GM18873 (cell line): ENCODE measurements around the gene NDUFA7.
"Not testable (repeated sequence)": the region's sequence is repeated elsewhere in the genome, so short reads cannot be mapped to it uniquely, and the experiment has no call there.

Source experiments
- ATAC-seq: cut with Tn5 transposase; IDR thresholded peaks from one replicate; pipeline ENCODE4 v1.9.1; 2021; ENCODE audit warnings: mild to moderate bottlenecking, moderate library complexity, moderate number of reproducible peaks; ENCODE audit not compliant: unreplicated experiment, low FRiP score

Gene NDUFA7

GRCh38 chr19:8291337-8291736, 29.8 kb downstream of the NDUFA7 start:
- ATAC-seq, result not testable (repeated sequence)

GRCh38 chr19:8276508-8276907, 44.7 kb downstream of the NDUFA7 start:
- ATAC-seq, result not testable (repeated sequence)

- no peak for ATAC-seq
These were observed 51.5 kb downstream of the NDUFA7 start for GRCh38 chr19:8269724-8270123.

GRCh38 chr19:8265872-8266271, 55.3 kb downstream of the NDUFA7 start:
- no peak for ATAC-seq

GRCh38 chr19:8264248-8264647, 56.9 kb downstream of the NDUFA7 start:
- ATAC-seq, result not testable (repeated sequence)

GRCh38 chr19:8262431-8262830, 58.7 kb downstream of the NDUFA7 start:
- no peak for ATAC-seq

- ATAC-seq, result no peak
These were observed 59.3 kb downstream of the NDUFA7 start for GRCh38 chr19:8261881-8262280.

- ATAC-seq, result no peak
These were observed 59.8 kb downstream of the NDUFA7 start for GRCh38 chr19:8261347-8261746.
